Sigmoid colon (tissue), 4 donors: Measurements from ENCODE around the gene MYO15B.

ENCODE experiments used
- POLR2A ChIP-seq, 2 donors: fragments of 450-650 bp; IDR thresholded peaks; one replicate each; pipeline ENCODE4 v1.6.1; 2016; ENCODE audit warnings: antibody characterized with exemption in 2 of 2, mild to moderate bottlenecking in 2 of 2, moderate library complexity in 2 of 2
- POLR2AphosphoS5 ChIP-seq, 4 donors: sonication (generic); formaldehyde crosslinking; IDR thresholded peaks; one replicate each; pipeline ENCODE4 v1.6.1; 2017; ENCODE audit warnings: antibody characterized with exemption in 4 of 4
- TF ChIP-seq, protein P1 (sequence below), 4 experiments: fragments of 450-650 bp in 3 of 4; fragments of 200-600 bp in 1 of 4; IDR thresholded peaks; one replicate each; pipeline ENCODE4 v1.5.1; 2016 to 2019; ENCODE audit warnings: antibody characterized with exemption in 4 of 4, mild to moderate bottlenecking in 3 of 4, moderate library complexity in 2 of 4

- TF ChIP-seq POLR2A (IDR thresholded peaks at IDR 0.05) = no peak
- TF ChIP-seq, protein P1, sequence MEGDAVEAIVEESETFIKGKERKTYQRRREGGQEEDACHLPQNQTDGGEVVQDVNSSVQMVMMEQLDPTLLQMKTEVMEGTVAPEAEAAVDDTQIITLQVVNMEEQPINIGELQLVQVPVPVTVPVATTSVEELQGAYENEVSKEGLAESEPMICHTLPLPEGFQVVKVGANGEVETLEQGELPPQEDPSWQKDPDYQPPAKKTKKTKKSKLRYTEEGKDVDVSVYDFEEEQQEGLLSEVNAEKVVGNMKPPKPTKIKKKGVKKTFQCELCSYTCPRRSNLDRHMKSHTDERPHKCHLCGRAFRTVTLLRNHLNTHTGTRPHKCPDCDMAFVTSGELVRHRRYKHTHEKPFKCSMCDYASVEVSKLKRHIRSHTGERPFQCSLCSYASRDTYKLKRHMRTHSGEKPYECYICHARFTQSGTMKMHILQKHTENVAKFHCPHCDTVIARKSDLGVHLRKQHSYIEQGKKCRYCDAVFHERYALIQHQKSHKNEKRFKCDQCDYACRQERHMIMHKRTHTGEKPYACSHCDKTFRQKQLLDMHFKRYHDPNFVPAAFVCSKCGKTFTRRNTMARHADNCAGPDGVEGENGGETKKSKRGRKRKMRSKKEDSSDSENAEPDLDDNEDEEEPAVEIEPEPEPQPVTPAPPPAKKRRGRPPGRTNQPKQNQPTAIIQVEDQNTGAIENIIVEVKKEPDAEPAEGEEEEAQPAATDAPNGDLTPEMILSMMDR (IDR thresholded peaks at IDR 0.05) = no peak
- no peak for TF ChIP-seq POLR2AphosphoS5 (IDR thresholded peaks at IDR 0.05)
Measured at GRCh38 chr17:75642182-75642783, 54.7 kb downstream of the MYO15B start.
